ENCODE results near the gene INCA1. TPM values are rescaled to one million over a fixed set of nuclear protein-coding genes. Genes with fewer than 3 reads are reported as not detected.

INCA1 gene
- total and polyA plus RNA-seq, 2 donors (not counting 3 experiments of a cell fraction or from before 2014, with no cell fraction given), result 0.71 to 1.0 TPM

DNA sequence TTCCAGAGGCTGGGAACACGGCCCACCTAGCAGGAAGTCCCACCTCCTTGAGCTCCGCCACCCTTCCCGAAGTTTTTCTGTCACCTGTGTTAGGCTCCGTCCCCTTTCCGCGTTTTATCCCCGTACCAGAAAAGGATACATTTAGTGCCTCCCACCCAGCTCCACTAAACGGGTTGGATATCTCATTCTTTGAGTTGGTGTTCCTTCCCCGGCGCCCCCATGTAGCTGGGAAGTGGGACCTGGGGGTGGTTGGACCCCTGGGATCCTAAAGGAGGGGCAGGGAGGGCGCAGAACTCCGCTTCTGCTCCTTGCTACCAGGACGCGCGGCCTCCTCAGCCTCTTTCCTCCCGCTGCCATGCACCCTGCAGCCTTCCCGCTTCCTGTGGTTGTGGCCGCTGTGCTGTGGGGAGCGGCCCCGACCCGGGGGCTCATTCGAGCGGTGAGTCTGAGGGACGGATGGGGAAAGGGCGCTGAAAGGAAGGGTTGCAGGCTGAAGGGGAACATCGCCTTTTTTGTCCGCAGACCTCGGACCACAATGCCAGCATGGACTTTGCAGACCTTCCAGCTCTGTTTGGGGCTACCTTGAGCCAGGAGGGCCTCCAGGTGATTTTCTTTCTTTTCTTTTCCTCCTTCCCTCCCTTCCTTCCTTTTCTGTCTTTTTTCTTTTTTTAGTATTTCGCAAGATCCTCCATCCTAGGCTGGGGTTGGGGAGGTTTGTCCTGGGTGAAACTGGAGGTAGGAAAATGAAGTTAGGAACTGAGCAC is 56.6 kb downstream of the INCA1 start:
- Histone ChIP-seq H3K79me2 (ENCODE audit: control insufficient read depth, insufficient read depth, low read length) (peaks cover 67% of the 10 kb centered on the region), H2AFZ (ENCODE audit: low read depth, low read length) (peak overlapping the region; percentile 38), H3K36me3 (ENCODE audit: control insufficient read depth in 2 of 2, extremely low read depth in 1 of 2, insufficient read depth in 2 of 2, low read length in 2 of 2) (peaks cover 8 to 42% of the 10 kb centered on the region in 2 experiments), H3K4me2 (ENCODE audit: insufficient read depth, low read length) (peak overlapping the region; percentile 70), H3K4me1 (ENCODE audit: control insufficient read depth, extremely low read depth, insufficient read depth, low read length) (peaks cover 29% of the 10 kb centered on the region), H3K9me3 (replicated peaks; ENCODE audit: control insufficient read depth, insufficient read depth, low read length) (no peaks in the 10 kb centered on the region), H3K27me3 (ENCODE audit: control insufficient read depth in 2 of 2, insufficient read depth in 2 of 2, low read length in 2 of 2) (no peaks in the 10 kb centered on the region), H3K9me1 (replicated peaks; ENCODE audit: control insufficient read depth, extremely low read depth, insufficient read depth, low read length) (no peaks in the 10 kb centered on the region), H3K4me3 (replicated peaks in 1 of 3; ENCODE audit: insufficient read depth in 1 of 3, low read depth in 1 of 3, low read length in 3 of 3) (peak overlapping the region; percentile 42 to 77 (median 45)), H3K9ac (replicated peaks; ENCODE audit: extremely low read depth, insufficient read depth, low read length) (peak overlapping the region; percentile 88), H3K27ac (ENCODE audit: insufficient read depth, low read depth, low read length) (peak overlapping the region; percentile 81), H4K20me1 (replicated peaks; ENCODE audit: control insufficient read depth, extremely low read depth, insufficient read depth, low read length) (no peaks in the 10 kb centered on the region)
- CTCF ChIA-PET, result interaction anchor here (0.7 to 3.3 kb wide), 12 partner anchors 12 to 231 kb away, joined by 3 to 44 read pairs (median 4); partner anchors contain the start of genes CHRNE, INCA1, KIF1C and SPAG7
- intact Hi-C loops (cut with micrococcal nuclease) (loop anchor here (1.0 to 2.0 kb wide), 4 partner anchors 8 to 58 kb away; partner anchors contain the start of genes CAMTA2, PFN1 and SPAG7), dilution Hi-C loops (cut with MboI; ENCODE audit: extremely low pct_ligation_motif_present, low sequenced_read_pairs) (no loop called here)
- TSS peak; percentile 79 for BruUV-seq (replicated peaks)
- peak; percentile 49 for FAIRE-seq
- no peak for DNase-seq (ENCODE audit: low read depth, low spot score)
- POLR2A ChIA-PET, result interaction anchor here (0.7 to 2.3 kb wide), 5 partner anchors 10 to 32 kb away, joined by 4 to 15 read pairs (median 4); partner anchors contain the start of genes ENO3 and SPAG7
- TF ChIP-seq POLR2A (IDR thresholded peaks at IDR 0.05; ENCODE audit: low read depth, low read length) (no peak), FOS (IDR thresholded peaks at IDR 0.05; ENCODE audit: borderline replicate concordance, insufficient read depth, low read length) (no peak), MYC (IDR thresholded peaks at IDR 0.05; ENCODE audit: low read depth, low read length) (no peak)

- peak; percentile 84 for TF ChIP-seq POLR2AphosphoS5 (IDR thresholded peaks at IDR 0.05; ENCODE audit: insufficient read depth, low read depth, low read length)
- TF ChIP-seq FOS (IDR thresholded peaks at IDR 0.05; ENCODE audit: borderline replicate concordance, insufficient read depth, low read length), result no peak
- TF ChIP-seq, protein P1, sequence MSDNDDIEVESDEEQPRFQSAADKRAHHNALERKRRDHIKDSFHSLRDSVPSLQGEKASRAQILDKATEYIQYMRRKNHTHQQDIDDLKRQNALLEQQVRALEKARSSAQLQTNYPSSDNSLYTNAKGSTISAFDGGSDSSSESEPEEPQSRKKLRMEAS (IDR thresholded peaks at IDR 0.05; ENCODE audit: insufficient read depth, insufficient read length), result peak; percentile 31
- TF ChIP-seq POLR2A (IDR thresholded peaks at IDR 0.05; ENCODE audit: low read depth, low read length), result peak; percentile 85
- Histone ChIP-seq H3K27ac (ENCODE audit: insufficient read depth, low read depth, low read length) (peak within 1 kb of the TSS; percentile 81), H3K27me3 (ENCODE audit: control insufficient read depth in 2 of 2, insufficient read depth in 2 of 2, low read length in 2 of 2) (no peaks in the 10 kb centered on the region), H3K9me3 (replicated peaks; ENCODE audit: control insufficient read depth, insufficient read depth, low read length) (no peaks in the 10 kb centered on the region), H3K79me2 (ENCODE audit: control insufficient read depth, insufficient read depth, low read length) (peaks cover 59% of the 10 kb centered on the region), H3K4me3 (replicated peaks in 1 of 3; ENCODE audit: insufficient read depth in 1 of 3, low read depth in 1 of 3, low read length in 3 of 3) (peak within 1 kb of the TSS; percentile 45 to 84 (median 77)), H3K9ac (replicated peaks; ENCODE audit: extremely low read depth, insufficient read depth, low read length) (peak within 1 kb of the TSS; percentile 88), H3K4me1 (ENCODE audit: control insufficient read depth, extremely low read depth, insufficient read depth, low read length) (peaks cover 21% of the 10 kb centered on the region), H2AFZ (ENCODE audit: low read depth, low read length) (peak within 1 kb of the TSS; percentile 40), H3K9me1 (replicated peaks; ENCODE audit: control insufficient read depth, extremely low read depth, insufficient read depth, low read length) (no peaks in the 10 kb centered on the region), H3K36me3 (ENCODE audit: control insufficient read depth in 2 of 2, extremely low read depth in 1 of 2, insufficient read depth in 2 of 2, low read length in 2 of 2) (peaks cover 8 to 37% of the 10 kb centered on the region in 2 experiments), H3K4me2 (ENCODE audit: insufficient read depth, low read length) (peak within 1 kb of the TSS; percentile 89), H4K20me1 (replicated peaks; ENCODE audit: control insufficient read depth, extremely low read depth, insufficient read depth, low read length) (no peaks in the 10 kb centered on the region)
- DNase-seq (ENCODE audit: low read depth, low spot score) (peak; percentile 100), FAIRE-seq (peak; percentile 98)
- CTCF ChIA-PET, result interaction anchor here (0.6 to 3.3 kb wide), 15 partner anchors 13 to 230 kb away, joined by 3 to 44 read pairs (median 4); partner anchors contain the start of genes CHRNE, INCA1, KIF1C and SPAG7
- no TSS peak for BruUV-seq (replicated peaks)
- dilution Hi-C loops (cut with MboI; ENCODE audit: extremely low pct_ligation_motif_present, low sequenced_read_pairs) (no loop called here), intact Hi-C loops (cut with micrococcal nuclease) (loop anchor here (1.0 to 2.0 kb wide), 5 partner anchors 8 to 59 kb away; partner anchors contain the start of genes CAMTA2, PFN1 and SPAG7)
- POLR2A ChIA-PET, result interaction anchor here (0.7 to 2.3 kb wide), 5 partner anchors 11 to 31 kb away, joined by 4 to 15 read pairs (median 4); partner anchors contain the start of genes ENO3 and SPAG7
These were observed 57.3 kb downstream of the INCA1 start, which contains the start of the genes RNF167 and SLC25A11 for GRCh38 chr17:4939796-4940554. Gene RNF167, plus strand, starts transcription at chr17:4940268. Its CDS starts 642 bp downstream, at chr17:4940910. Gene SLC25A11, minus strand, starts transcription at chr17:4940046. Its CDS starts 136 bp downstream, at chr17:4939910.
